ENCODE data around the gene KIF21B.

- TF ChIP-seq POLR2A (IDR thresholded peaks at IDR 0.05): no peak
- no peak for TF ChIP-seq CTCF (IDR thresholded peaks at IDR 0.05)
- TF ChIP-seq EP300 (IDR thresholded peaks at IDR 0.05; ENCODE audit: low read depth): no peak
- TF ChIP-seq POLR2AphosphoS5 (IDR thresholded peaks at IDR 0.05): no peak
These were observed 31.0 kb downstream of the KIF21B start for GRCh38 chr1:200992382-200993048.
